ENCODE data around the gene PCDHA1.
"Not testable (repeated sequence)": the region's sequence is repeated elsewhere in the genome, so short reads cannot be mapped to it uniquely, and the experiment has no call there.

PCDHA1 gene

GRCh38 chr5:140849831-140850634 is 64.1 kb downstream of the PCDHA1 start:
- DNase-seq (ENCODE audit: low spot score) = not testable (repeated sequence)

GRCh38 chr5:140855772-140856674 is 70.1 kb downstream of the PCDHA1 start, which contains the start of gene PCDHA10:
Gene PCDHA10, plus strand, starts transcription at chr5:140855897. Its CDS starts 152 bp downstream, at chr5:140856049.
- DNase-seq (ENCODE audit: low spot score) = no peak

DNA sequence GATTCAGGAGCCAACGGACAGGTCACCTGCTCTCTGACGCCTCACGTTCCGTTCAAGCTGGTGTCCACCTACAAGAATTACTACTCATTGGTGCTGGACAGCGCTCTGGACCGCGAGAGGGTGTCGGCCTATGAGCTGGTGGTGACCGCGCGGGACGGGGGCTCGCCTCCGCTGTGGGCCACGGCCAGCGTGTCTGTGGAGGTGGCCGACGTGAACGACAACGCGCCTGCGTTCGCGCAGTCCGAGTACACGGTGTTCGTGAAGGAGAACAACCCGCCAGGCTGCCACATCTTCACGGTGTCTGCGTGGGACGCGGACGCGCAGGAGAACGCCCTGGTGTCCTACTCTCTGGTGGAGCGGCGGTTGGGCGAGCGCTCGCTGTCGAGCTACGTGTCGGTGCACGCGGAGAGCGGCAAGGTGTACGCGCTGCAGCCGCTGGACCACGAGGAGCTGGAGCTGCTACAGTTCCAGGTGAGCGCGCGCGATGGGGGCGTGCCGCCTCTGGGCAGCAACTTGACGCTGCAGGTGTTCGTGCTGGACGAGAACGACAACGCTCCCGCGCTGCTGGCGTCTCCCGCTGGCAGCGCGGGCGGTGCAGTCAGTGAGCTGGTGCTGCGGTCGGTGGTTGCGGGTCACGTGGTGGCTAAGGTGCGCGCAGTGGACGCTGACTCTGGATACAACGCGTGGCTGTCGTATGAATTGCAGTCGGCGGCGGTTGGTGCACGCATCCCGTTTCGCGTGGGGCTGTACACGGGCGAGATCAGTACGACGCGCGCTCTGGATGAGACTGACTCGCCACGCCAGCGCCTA is 71.4 kb downstream of the PCDHA1 start:
- no peak for DNase-seq (ENCODE audit: low spot score)

DNA sequence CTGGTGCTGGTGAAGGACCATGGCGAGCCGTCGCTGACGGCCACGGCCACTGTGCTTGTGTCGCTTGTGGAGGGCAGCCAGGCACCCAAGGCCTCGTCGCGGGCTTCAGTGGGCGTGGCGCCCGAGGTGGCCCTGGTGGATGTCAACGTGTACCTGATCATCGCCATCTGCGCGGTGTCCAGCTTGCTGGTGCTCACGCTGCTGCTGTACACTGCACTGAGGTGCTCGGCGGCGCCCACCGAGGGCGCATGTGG is 72.0 kb downstream of the PCDHA1 start:
- no peak for DNase-seq (ENCODE audit: low spot score)

GRCh38 chr5:140862441-140863295 is 76.7 kb downstream of the PCDHA1 start:
- no peak for DNase-seq (ENCODE audit: low spot score)

DNA sequence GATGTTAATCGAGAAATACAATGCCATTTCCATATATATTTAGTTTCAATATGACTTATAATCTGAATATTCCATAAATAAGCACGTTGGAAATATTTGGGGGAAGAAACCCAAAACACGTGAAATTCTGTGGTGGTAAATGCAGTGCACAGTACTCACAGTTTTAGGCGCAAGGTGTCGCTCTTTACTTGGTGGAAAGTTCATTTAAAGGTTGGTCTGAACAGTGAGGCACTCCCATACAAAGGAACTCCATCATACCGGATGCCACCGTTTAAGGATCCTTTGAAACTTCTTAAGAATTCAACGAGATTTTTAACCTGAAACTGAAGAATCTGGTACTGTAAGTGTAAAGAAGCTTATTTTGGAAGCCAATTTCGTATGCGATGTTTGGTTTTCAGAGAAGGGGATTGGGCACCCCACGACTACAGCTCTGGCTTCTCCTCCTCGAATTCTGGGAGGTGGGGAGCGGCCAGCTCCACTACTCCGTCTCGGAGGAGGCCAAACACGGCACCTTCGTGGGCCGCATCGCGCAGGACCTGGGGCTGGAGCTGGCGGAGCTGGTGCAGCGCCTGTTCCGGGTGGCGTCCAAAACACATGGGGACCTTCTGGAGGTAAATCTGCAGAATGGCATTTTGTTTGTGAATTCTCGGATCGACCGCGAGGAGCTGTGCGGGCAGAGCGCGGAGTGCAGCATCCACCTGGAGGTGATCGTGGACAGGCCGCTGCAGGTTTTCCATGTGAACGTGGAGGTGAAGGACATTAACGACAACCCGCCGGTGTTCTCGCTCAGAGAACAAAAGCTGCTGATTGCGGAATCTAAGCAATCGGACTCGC is 83.0 kb downstream of the PCDHA1 start, which contains the start of gene PCDHA11:
Gene PCDHA11 (plus strand): TSS at position 237 of the 834 bp plus-strand sequence. CDS start 147 bp downstream, at position 384.
- no peak for DNase-seq (ENCODE audit: low spot score)

GRCh38 chr5:140869555-140869886 is 83.6 kb downstream of the PCDHA1 start:
- peak; percentile 47 for DNase-seq (ENCODE audit: low spot score)

GRCh38 chr5:140870221-140871201 is 84.6 kb downstream of the PCDHA1 start:
- no peak for DNase-seq (ENCODE audit: low spot score)

DNA sequence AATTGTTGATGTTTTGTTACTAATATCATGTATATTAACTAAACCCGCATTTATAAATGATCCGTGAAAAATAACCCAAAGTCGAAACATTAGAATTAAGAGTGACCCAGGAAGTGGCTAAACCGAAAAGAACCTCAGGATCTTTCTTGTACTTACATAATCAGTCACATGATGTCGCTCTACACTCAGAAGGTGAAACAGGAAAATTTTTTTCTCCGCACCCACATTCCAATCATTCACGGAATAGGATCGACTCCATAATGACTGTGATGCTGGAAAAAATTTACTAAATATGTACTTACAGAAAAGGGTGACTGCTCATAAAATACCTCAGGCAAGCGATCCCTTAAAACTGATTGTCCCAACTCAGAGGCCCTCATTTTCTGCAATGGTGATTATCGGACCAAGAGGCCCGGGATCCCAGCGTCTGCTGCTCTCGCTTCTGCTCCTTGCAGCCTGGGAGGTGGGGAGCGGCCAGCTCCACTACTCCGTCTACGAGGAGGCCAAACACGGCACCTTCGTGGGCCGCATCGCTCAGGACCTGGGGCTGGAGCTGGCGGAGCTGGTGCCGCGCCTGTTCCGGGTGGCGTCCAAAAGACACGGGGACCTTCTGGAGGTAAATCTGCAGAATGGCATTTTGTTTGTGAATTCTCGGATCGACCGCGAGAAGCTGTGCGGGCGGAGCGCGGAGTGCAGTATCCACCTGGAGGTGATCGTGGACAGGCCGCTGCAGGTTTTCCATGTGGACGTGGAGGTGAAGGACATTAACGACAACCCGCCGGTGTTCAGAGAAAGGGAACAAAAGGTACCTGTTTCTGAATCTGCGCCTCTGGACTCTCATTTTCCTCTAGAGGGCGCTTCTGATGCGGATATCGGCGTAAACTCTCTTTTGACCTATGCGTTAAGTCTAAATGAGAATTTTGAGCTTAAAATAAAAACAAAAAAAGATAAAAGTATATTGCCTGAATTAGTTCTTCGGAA is 89.4 kb downstream of the PCDHA1 start, which contains the start of gene PCDHA12:
Gene PCDHA12 (plus strand): TSS at position 224 of the 981 bp plus-strand sequence. CDS start 165 bp downstream, at position 389.
- DNase-seq (ENCODE audit: low spot score) = no peak

DNA sequence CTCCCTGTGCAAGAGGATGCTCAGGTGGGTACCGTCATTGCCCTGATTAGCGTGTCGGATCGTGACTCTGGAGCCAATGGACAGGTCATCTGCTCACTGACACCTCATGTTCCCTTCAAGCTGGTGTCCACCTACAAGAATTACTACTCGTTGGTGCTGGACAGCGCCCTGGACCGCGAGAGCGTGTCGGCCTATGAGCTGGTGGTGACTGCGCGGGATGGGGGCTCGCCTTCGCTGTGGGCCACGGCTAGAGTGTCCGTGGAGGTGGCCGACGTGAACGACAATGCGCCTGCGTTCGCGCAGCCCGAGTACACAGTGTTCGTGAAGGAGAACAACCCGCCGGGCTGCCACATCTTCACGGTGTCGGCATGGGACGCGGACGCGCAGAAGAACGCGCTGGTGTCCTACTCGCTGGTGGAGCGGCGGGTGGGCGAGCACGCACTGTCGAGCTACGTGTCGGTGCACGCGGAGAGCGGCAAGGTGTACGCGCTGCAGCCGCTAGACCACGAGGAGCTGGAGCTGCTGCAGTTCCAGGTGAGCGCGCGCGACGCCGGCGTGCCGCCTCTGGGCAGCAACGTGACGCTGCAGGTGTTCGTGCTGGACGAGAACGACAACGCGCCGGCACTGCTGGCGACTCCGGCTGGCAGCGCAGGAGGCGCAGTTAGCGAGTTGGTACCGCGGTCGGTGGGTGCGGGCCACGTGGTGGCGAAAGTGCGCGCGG is 90.8 kb downstream of the PCDHA1 start:
- DNase-seq (ENCODE audit: low spot score) = not testable (repeated sequence)

DNA sequence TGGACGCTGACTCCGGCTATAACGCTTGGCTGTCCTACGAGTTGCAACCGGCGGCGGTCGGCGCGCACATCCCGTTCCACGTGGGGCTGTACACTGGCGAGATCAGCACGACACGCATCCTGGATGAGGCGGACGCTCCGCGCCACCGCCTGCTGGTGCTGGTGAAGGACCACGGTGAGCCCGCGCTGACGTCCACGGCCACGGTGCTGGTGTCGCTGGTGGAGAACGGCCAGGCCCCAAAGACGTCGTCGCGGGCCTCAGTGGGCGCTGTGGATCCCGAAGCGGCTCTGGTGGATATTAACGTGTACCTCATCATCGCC is 91.3 kb downstream of the PCDHA1 start:
- DNase-seq (ENCODE audit: low spot score) = no peak

GRCh38 chr5:140881889-140882590 is 96.1 kb downstream of the PCDHA1 start, which contains the start of gene PCDHA13:
Gene PCDHA13, plus strand, starts transcription at chr5:140882124. Its CDS starts 145 bp downstream, at chr5:140882269.
- peak; percentile 33 for DNase-seq (ENCODE audit: low spot score)

GRCh38 chr5:140882591-140882899 is 96.6 kb downstream of the PCDHA1 start:
- no peak for DNase-seq (ENCODE audit: low spot score)

DNA sequence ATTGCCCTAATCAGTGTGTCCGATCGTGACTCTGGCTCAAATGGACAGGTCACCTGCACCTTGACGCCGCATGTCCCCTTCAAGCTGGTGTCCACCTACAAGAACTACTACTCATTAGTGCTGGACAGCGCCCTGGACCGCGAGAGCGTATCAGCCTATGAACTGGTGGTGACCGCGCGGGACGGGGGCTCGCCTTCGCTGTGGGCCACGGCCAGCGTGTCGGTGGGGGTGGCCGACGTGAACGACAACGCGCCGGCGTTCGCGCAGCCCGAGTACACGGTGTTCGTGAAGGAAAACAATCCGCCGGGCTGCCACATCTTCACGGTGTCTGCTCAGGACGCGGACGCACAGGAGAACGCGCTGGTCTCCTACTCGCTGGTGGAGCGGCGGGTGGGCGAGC is 97.4 kb downstream of the PCDHA1 start:
- no peak for DNase-seq (ENCODE audit: low spot score)

DNA sequence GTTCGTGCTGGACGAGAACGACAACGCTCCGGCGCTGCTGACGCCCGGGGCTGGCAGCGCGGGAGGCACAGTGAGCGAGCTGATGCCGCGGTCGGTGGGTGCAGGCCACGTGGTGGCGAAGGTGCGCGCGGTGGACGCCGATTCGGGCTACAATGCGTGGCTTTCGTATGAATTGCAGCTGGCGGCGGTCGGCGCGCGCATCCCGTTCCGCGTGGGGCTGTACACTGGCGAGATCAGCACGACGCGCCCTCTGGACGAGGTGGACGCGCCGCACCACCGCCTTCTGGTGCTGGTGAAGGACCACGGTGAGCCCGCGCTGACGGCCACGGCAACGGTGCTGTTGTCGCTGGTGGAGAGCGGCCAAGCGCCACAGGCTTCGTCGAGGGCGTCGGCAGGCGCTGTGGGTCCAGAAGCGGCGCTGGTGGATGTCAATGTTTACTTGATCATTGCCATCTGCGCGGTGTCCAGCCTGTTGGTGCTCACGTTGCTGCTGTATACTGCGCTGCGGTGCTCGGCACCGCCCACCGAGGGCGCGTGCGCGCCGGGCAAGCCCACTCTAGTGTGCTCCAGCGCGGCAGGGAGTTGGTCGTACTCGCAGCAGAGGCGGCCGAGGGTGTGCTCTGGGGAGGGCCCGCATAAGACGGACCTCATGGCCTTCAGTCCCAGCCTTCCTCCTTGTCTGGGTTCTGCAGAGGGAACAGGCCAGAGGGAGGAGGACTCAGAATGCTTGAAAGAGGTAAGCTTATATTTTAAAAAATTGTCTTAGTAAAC is 98.2 kb downstream of the PCDHA1 start:
- DNase-seq (ENCODE audit: low spot score) = no peak

DNA sequence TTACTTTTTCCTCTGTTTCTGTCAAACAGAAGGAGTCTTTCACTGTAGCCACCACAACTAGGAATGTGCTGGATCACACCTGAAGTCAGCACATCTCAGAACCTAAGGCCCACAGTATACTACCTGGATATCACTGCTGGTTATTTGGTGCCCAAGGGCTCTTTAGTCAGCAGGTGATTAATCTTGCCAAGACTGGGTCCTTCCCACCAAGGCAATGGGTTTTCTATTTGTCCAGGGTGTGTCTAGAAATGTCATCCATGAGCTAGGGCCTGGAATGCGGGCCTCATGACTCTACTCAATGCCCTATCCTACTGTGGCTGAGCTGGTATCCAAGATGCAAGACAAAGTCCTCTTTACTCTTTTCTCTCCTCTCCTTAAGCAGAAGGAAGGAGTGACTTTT is 130.4 kb downstream of the PCDHA1 start:
- DNase-seq (ENCODE audit: low spot score) = no peak
